HEK293 (cell line): Measurements from ENCODE around the gene HOXC10.

Source experiments
- BCL11B ChIP-seq: fragments of 450-650 bp; formaldehyde crosslinking; IDR thresholded peaks from 2 replicates; pipeline ENCODE4 v1.5.1; 2016; ENCODE audit warnings: low read depth, missing biosample characterization, missing genetic modification characterization
- CTCF ChIP-seq: fragments of 450-650 bp; formaldehyde crosslinking; IDR thresholded peaks from 2 replicates; pipeline ENCODE4 v1.5.1; 2016; ENCODE audit warnings: missing biosample characterization, missing genetic modification characterization
- GLIS1 ChIP-seq: fragments of 450-650 bp; formaldehyde crosslinking; IDR thresholded peaks from 2 replicates; pipeline ENCODE4 v1.5.1; 2016; ENCODE audit warnings: missing biosample characterization, missing genetic modification characterization
- HOXA7 ChIP-seq: sonication (generic); formaldehyde crosslinking; IDR thresholded peaks from 2 replicates; pipeline ENCODE4 v1.8.1; 2022; ENCODE audit warnings: missing genetic modification reagents, borderline replicate concordance
- KLF17 ChIP-seq: fragments of 450-650 bp; formaldehyde crosslinking; IDR thresholded peaks from 2 replicates; pipeline ENCODE4 v1.5.1; 2016; ENCODE audit warnings: missing biosample characterization, missing genetic modification characterization
- KLF9 ChIP-seq: fragments of 450-650 bp; formaldehyde crosslinking; IDR thresholded peaks from 2 replicates; pipeline ENCODE4 v1.5.1; 2016; ENCODE audit warnings: missing biosample characterization, missing genetic modification characterization, low read depth
- MEIS1 ChIP-seq: sonication (generic); formaldehyde crosslinking; IDR thresholded peaks from 2 replicates; pipeline ENCODE4 v1.8.1; 2022; ENCODE audit warnings: missing genetic modification reagents, mild to moderate bottlenecking, borderline replicate concordance
- MYNN ChIP-seq: fragments of 450-650 bp; formaldehyde crosslinking; IDR thresholded peaks from 2 replicates; pipeline ENCODE4 v1.5.1; 2016; ENCODE audit warnings: missing biosample characterization, missing genetic modification characterization, borderline replicate concordance
- REPIN1 ChIP-seq: fragments of 450-650 bp; formaldehyde crosslinking; IDR thresholded peaks from 2 replicates; pipeline ENCODE4 v1.5.1; 2017; ENCODE audit warnings: missing biosample characterization, missing genetic modification characterization, low read depth
- SP2 ChIP-seq: fragments of 450-650 bp; formaldehyde crosslinking; IDR thresholded peaks from 2 replicates; pipeline ENCODE4 v1.5.1; 2016; ENCODE audit warnings: missing biosample characterization, missing genetic modification characterization
- YY1 ChIP-seq: fragments of 450-650 bp; formaldehyde crosslinking; IDR thresholded peaks from 2 replicates; pipeline ENCODE4 v1.5.1; 2018; ENCODE audit warnings: missing biosample characterization, missing genetic modification characterization
- ZNF157 ChIP-seq: fragments of 450-650 bp; formaldehyde crosslinking; IDR thresholded peaks from 2 replicates; pipeline ENCODE4 v1.5.1; 2016; ENCODE audit warnings: missing biosample characterization, missing genetic modification characterization
- ZNF335 ChIP-seq: fragments of 450-650 bp; formaldehyde crosslinking; conservative IDR thresholded peaks from 2 replicates; pipeline ENCODE4 v1.5.1; 2016; ENCODE audit warnings: missing biosample characterization, missing genetic modification characterization
- ZNF366 ChIP-seq: fragments of 450-650 bp; formaldehyde crosslinking; conservative IDR thresholded peaks from 2 replicates; pipeline ENCODE4 v1.5.1; 2016; ENCODE audit warnings: missing biosample characterization, missing genetic modification characterization
- ZNF391 ChIP-seq: fragments of 450-650 bp; formaldehyde crosslinking; IDR thresholded peaks from 2 replicates; pipeline ENCODE4 v1.5.1; 2016; ENCODE audit warnings: low read depth, missing biosample characterization, missing genetic modification characterization, borderline replicate concordance
- ZNF530 ChIP-seq: fragments of 450-650 bp; formaldehyde crosslinking; IDR thresholded peaks from 2 replicates; pipeline ENCODE4 v1.5.1; 2016; ENCODE audit warnings: low read depth, missing biosample characterization, missing genetic modification characterization
- ZNF629 ChIP-seq: fragments of 450-650 bp; formaldehyde crosslinking; IDR thresholded peaks from 2 replicates; pipeline ENCODE4 v1.5.1; 2017; ENCODE audit warnings: missing biosample characterization, missing genetic modification characterization
- ZSCAN5A ChIP-seq: fragments of 450-650 bp; formaldehyde crosslinking; IDR thresholded peaks from 2 replicates; pipeline ENCODE4 v1.5.1; 2016; ENCODE audit warnings: missing biosample characterization, missing genetic modification characterization
- TF ChIP-seq, protein P1 (sequence below): fragments of 450-650 bp; formaldehyde crosslinking; IDR thresholded peaks from 2 replicates; pipeline ENCODE4 v1.5.1; 2016; ENCODE audit warnings: missing biosample characterization, missing genetic modification characterization
- TF ChIP-seq, protein P2 (sequence below): fragments of 450-650 bp; formaldehyde crosslinking; IDR thresholded peaks from 2 replicates; pipeline ENCODE4 v1.5.1; 2016; ENCODE audit warnings: missing biosample characterization, missing genetic modification characterization, low read depth

Gene HOXC10

DNA sequence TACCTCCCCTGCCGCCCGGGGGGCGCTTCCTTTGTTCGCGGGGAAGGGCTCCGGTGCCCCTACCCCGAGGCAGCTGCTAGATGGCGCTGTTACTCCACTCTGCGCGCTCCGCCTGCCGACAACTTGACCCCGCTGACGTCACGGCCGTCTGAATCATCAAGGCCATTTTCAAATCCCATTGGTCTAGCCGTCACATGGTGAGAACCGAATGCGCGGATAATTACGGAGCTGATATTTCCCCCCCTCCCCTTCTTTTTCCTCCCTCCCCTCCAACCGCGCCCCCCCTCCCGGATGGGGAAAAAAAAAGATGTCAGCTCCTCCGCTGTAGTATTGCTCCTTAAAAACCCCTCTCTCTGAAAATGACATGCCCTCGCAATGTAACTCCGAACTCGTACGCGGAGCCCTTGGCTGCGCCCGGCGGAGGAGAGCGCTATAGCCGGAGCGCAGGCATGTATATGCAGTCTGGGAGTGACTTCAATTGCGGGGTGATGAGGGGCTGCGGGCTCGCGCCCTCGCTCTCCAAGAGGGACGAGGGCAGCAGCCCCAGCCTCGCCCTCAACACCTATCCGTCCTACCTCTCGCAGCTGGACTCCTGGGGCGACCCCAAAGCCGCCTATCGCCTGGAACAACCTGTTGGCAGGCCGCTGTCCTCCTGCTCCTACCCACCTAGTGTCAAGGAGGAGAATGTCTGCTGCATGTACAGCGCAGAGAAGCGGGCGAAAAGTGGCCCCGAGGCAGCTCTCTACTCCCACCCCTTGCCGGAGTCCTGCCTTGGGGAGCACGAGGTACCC lies at the start of gene HOXC10 (continued):
- TF ChIP-seq ZNF629 (peak; percentile 98), ZNF335 (0 out of 2 replicates have a peak, but pooled peaks have one; percentile 22), REPIN1 (tag by site-specific recombination) (no peak), ZNF157 (tag by site-specific recombination) (no peak), YY1 (no peak), BCL11B (no peak), ZNF530 (no peak), ZNF366 (tag by site-specific recombination) (0 out of 2 replicates have a peak, but pooled peaks have one; percentile 14), GLIS1 (tag by site-specific recombination) (peak; percentile 67), MYNN (tag by site-specific recombination) (no peak), ZSCAN5A (tag by site-specific recombination) (no peak), MEIS1 (no peak), ZNF391 (peak; percentile 51; the same call in 1 of the 2 replicates), SP2 (tag by site-specific recombination) (peak; percentile 63), CTCF (tag by site-specific recombination) (peak; percentile 81), KLF9 (0 out of 2 replicates have a peak, but pooled peaks have one; percentile 22), KLF17 (tag by site-specific recombination) (peak; percentile 64; the same call in 1 of the 2 replicates), HOXA7 (CRISPR knock-in tag) (no peak)
- TF ChIP-seq, protein P1, sequence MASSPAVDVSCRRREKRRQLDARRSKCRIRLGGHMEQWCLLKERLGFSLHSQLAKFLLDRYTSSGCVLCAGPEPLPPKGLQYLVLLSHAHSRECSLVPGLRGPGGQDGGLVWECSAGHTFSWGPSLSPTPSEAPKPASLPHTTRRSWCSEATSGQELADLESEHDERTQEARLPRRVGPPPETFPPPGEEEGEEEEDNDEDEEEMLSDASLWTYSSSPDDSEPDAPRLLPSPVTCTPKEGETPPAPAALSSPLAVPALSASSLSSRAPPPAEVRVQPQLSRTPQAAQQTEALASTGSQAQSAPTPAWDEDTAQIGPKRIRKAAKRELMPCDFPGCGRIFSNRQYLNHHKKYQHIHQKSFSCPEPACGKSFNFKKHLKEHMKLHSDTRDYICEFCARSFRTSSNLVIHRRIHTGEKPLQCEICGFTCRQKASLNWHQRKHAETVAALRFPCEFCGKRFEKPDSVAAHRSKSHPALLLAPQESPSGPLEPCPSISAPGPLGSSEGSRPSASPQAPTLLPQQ (tag by site-specific recombination), result 0 out of 2 replicates have a peak, but pooled peaks have one; percentile 36
- TF ChIP-seq, protein P2, sequence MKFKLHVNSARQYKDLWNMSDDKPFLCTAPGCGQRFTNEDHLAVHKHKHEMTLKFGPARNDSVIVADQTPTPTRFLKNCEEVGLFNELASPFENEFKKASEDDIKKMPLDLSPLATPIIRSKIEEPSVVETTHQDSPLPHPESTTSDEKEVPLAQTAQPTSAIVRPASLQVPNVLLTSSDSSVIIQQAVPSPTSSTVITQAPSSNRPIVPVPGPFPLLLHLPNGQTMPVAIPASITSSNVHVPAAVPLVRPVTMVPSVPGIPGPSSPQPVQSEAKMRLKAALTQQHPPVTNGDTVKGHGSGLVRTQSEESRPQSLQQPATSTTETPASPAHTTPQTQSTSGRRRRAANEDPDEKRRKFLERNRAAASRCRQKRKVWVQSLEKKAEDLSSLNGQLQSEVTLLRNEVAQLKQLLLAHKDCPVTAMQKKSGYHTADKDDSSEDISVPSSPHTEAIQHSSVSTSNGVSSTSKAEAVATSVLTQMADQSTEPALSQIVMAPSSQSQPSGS (tag by site-specific recombination), result peak; percentile 96
